NCI-H1694 (cell line): Measurements from ENCODE around the gene MYO18A.
A peak's percentile ranks its signal among the peaks of the same experiment; 100 is the strongest.

Experiments
- DNase-seq: peaks from one replicate; lab custom pipeline; 2025; lab: John Stamatoyannopoulos, UW

The MYO18A gene

DNA sequence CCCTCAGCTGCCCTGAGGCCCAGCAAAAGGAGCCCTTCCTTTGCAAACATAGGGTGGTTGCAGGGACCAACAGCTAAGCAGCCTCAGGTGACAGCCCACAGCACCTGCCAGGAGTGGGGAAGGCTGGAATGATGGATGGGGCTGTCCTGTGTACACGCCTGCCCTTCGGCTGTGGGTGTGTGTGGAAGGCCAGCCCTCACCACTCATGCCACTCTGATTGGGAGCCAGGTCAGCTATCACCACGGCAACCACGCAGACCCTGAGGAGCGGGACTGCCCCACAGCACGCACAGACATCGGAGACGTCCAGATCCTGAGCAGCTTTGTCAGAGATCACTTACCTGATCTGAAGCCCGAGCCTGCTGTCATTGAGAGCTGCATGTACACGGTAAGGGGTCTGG, 125.4 kb downstream of the MYO18A start:
- no peak for DNase-seq

DNA sequence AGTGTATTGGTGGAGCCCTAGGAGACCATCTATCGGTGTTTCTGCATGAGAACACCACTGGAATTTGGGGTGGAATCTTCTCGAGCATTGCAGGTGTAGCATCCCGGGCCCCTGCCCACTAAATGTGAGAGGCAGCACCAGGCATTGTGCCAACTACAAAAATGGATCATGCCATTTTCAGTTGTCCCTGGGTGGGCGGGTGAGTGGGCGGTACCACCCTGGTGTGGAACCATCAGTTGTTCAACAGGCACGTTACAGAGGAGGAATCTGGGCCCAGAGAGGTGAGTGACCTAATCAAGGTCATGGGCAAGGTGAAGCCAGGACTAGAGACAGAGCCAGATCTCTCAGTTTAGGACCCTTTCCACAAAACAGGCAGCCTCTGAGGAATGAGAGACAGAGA, 128.5 kb downstream of the MYO18A start:
- no peak for DNase-seq

DNA sequence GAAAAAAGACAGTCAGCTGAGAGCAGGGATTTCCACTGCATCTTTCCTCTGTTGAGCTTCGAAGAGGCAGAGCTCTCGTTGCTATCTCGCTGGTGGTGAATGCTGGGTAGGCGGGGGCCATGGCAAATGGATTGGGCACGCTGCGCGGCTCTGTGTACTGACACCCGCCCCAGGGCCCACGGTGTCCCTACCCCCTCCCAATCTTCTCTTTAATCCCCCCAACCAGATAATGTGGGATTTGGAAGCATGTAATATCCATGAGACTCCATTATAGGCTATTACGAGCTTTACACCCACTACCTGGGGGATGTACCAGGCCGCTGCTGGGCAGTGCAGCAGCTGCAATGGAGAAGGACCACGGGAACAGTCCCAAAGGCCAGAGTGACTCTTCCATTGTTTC, 129.0 kb downstream of the MYO18A start:
- DNase-seq, result no peak

DNA sequence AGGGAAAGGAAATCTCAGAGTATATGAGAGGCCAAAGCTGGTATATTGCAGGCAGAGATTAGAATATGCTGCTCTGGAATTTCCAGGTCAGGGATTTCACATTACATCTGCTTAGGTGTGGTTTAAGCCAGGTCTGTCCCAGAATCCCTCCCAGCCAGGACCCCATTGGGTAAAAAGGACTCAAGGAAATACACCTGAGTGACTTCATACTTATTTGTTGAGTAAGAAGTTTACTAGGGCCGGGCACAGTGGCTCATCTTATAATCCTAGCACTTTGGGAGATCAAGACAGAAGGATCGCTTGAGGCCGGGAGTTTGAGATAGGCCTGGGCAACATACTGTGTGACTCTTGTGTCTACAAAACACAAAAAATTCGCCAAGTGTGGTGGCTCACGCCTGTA, 130.0 kb downstream of the MYO18A start:
- DNase-seq, result no peak

DNA sequence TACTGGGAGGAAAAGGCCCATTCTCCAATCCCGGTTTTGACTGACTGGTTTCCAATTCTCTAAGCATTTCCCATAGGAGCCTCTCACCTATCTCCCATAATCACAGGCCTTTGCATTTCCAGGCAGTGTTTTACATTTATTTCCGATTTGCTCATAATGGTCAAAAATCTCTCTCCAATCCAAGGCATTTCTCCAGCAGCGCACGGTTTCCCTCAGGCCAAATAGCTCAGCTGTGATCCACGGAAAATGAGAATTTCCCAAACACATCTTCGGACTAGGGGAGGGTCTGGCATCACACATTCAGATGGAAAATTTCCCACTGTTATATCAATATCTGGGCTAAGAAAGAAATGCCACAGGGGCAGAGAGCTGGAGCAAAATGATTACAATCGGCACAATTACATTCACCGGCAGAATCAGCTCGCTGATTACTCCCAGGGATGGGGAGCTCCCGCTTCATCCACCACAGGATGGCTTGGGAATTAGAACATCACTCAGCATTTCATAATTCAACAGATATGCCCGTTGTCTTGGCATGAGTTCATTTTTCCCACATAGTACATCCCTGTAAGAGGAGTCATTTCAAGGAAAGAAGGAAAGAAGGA, 130.6 kb downstream of the MYO18A start:
- no peak for DNase-seq

DNA sequence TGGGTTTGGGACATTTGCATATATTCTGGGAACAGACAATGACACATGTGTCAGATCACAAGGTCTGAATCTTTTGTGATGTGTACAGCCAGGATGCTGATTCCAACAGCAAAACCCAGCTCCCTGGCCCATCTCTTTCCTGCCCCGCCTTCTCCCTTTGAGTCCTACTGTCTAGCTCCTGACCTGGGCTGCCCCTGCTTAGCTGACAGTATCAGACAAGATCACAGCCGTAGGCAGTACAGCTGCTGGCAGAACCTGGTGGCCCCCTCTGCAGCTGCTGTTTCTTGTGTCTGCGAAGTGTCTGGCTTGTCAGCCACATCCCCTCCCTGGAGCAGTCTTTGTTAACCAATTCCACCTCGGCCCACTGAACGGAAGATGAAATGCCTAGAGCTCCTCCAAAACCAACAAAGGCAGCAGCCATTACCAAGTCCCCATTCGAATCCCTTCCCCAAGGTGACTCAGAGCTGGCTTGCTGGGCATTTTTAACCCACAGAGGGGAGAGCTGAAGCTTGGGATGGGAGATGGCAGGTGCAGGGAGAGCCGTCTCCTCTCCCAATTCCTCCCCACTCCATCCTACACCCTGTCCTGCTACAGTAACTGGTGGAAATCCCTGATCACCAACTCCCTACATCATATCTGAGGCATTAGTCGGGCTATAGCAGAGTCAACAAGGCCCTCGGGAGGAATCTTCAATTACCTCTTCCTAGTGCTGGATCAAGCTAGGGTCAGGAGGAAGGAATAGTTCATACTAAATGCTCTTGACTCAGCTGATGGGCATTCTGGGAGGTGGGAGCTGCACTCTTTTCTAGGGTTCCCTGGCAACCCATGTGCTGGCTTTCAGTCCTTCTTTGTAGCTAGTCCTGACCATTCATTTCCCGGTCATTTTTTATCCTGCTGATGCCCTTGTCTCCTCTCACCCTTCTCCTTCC, 131.5 kb downstream of the MYO18A start:
- DNase-seq, result peak; percentile 72

DNA sequence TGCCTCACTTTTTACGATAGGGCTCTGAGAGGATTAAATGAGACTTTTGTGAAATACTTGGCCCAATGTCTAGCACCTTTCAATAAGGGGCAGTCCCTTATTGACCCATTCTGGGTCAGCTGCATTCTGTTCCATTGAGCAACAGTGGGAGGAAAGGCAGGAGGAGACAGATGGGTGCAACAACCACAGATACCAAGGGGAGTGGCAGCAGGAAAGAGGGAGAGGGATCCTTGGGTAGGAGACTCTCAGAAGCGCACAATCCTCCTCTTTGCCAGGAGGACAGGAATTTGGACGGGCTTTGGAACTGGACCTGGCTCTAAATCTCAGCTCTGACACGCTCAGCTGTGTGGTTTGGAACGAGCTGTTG, 133.7 kb downstream of the MYO18A start:
- no peak for DNase-seq

DNA sequence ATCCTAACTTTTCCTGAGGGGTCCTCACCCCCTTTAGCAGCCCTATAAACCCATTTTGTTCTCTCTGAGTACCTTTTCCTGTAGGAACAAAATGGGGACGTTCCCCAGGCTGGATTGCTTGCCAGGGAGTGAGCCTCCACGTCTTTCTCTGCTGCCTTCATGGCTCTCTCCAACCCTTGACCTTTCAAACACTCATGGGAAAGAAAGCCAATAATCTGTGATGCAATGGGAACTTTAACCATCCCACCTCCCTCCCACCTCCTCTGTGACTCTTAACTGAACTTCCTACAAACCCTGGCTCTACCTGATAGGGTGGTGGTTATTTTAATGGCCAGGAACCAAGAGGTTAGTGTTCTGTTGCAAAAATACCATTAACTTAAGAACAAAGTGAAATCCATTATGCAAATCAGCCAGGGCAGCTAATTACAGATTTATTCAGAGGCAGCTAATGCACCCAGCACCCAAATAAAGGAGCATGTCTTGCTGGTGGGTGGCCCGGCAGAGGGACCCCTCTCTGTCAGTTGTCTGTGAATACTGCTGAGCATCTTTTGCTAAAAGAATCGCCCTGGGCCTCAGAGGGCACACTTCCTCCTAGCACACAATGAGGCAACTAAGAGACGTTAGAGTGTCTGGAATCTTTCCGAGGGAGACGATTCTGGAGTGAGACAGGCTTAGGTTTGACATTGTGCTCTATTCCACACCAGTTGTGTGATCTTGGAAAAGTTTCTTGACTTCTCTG, 134.3 kb downstream of the MYO18A start:
- DNase-seq, result no peak

DNA sequence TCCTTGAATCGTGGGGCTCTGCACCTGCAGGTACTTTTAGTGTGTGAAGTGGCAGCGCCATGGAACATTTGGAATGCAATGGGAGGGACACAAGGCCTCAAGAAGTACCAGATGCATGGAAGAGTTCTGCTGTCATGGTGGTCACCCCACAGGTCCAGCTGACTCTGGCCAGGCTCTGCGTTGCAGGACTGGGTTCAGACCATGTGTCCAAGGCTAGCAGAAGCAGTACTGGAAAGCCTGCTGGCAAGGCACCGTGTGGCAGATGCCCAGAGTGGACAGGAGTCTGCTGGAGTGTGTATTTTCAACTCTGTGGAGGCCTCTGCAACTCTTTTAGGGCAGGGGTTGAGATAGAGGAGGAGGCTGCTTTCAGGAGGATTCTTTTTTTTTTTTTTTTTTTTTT, 135.2 kb downstream of the MYO18A start:
- no peak for DNase-seq

DNA sequence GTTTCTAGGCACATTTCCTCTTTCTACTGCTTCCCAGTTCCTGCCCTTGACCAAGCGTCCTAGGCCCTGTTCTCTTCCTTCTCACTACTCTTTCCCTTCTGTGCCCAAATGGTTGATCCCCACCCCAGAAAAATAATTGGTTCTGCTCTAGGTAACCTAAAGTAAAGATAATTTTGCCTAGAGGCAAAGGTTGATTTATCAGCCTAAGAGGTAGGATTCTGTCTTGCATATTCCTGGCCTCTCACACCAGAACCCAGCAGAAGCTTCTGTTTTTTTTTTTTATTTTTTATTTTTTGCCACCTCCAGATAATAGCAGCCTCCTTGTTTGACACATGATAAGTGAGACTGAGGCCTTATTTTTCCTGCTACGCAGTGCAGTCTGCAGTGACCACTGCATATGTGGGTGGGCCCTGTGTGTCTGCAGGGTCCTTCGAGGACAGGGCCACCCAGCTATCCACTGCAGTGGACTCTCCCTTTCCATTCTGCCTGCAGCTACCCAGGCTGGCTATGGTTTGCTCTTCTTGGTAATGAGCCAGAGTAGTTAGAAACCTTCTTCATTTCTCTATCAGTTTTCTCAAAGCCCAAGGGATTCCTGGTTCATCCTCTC, 136.6 kb downstream of the MYO18A start:
- DNase-seq, result no peak

DNA sequence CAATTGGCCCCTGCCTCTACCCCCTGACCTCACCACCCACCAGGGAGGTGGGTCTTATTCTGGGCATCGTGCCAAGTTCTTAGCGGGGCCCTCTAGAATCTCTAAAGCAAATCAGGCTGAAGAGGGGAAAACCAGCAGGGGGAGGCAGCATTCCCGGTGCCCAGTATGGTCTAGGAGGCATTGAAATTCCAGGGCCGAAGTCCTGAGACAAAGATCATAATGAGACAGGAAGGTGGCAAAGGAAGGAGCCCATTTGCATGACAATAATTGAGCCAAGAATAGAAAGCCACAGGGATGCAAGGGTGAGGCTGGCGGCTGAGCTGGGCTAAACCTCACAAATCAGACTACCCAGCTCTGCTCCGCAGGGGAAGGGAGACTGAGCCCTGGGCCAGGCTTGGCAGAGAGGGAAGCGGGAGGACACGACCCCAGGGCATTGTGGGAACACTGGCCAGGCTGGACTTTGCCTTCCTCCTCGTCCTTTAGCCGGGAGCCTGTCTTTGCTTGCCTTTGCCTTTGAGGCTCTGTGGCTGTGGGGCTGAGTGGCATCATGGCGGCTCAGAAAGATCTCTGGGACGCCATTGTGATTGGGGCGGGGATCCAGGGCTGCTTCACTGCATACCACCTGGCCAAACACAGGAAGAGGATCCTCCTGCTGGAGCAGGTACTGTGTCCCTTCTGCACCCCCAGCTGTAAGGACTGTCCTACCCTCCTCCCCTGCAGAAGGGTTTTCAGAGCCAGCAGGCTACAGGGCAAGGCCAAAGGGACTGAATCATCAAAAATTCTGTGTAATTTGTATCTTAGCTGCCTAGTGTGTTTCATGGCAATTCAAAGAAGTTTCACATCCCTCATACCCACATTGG, 137.3 kb downstream of the MYO18A start, which contains the start of gene PIPOX:
TSS of gene PIPOX (plus strand) at position 463 of the 860 bp plus-strand sequence. CDS start at position 548, 85 bp downstream.
- peak; percentile 78 for DNase-seq

DNA sequence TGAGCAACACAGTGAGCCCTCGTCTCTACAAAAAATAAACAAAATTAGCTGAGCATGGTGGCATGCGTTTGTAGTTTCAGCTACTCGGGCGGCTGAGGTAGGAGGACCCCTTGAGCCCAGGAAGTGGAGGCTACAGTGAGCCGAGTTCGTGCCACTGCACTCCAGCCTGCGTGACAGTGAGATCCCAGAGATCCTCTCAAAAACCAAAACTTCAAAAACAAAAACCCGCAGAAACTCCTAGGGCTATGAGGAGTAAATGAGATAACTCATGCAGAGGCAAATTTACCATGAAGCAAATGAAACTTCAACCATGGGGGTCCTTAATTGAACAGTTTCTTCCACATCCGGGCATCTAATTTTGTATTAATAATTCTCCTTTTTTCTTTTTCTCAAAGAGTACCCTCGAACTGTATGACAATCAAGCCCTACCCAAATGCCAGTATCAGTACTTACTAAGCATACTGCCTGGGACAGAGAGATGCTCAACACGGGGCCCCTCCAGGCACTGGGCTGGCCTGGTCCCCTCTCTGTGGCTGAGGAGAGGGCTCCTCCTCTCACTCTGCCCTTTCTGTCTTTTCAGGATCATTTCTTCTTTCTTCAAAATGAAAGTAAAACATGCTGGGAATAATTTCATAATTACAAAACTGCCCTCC, 138.0 kb downstream of the MYO18A start:
- DNase-seq, result no peak

DNA sequence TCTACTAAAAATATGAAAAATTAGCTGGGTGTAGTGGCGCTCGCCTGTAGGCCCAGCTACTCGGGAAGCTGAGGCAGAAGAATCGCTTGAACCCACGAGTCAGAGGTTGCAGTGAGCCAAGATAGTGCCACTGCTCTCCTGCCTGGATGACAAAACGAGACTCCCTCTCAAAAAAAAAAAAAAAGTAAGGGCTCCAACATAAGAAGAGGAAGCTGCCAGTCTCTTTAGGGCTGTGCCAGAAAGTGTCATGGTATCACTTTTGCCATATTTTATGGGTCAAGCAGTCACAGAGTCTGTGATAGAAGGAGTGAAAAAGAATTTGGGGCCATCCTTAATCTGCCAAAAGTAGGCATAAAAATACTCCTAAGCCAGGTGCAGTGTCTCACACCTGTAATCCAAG, 138.6 kb downstream of the MYO18A start:
- no peak for DNase-seq

DNA sequence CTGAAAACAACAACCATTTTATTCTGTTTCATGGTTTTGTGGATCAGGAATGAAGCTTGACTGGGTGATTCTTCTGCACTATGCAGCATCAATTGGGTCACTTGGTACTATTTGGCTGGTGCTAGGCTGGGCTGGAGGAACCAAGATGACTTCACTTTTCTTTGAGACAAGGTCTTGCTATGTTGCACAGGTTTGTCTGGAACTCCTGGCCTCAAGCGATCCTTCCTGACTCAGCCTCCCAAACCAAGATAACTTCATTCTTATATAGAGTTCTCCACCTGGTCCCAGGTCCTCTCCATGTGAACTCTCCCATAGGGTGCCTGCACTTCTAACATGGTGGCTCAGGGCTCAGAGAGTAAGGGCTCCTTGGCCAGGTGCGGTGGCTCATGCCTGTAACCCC, 139.1 kb downstream of the MYO18A start:
- DNase-seq, result no peak

DNA sequence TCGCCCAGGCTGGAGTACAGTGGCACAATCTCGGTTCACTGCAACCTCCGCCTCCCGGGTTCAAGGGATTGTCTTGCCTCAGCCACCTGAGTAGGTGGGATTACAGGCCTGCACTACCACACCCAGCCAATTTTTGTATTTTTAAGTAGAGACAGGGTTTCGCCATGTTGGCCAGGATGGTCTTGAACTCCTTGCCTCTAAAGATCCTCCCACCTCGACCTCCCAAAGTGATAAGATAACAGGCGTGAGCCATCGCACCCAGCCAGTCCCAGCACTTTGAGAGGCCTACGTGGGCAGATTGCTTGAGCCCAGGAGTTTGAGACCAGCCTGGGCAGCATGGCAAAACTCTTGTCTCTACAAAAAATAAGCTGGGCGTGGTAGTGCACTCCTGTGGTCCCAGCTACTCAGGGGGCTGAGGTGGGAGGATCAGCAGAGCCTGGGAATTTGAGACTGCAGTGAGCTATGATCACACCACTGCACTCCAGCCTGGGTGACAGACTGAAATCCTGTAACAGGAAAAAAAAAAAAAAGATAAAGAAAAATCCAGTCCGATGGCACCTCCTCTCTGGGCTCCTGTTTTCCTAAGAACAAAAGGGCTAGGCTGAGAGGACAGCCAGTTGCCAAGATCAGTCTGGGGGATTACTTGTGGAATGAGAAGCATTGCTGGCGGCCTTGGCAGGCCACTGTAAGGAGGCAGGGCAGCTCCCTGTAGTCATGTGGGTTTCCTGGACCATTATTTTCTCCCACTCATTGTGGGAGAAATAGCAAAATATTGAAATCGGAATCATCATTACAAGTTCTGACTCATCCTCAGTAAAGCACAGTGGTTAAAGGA, 140.2 kb downstream of the MYO18A start:
- DNase-seq, result no peak

DNA sequence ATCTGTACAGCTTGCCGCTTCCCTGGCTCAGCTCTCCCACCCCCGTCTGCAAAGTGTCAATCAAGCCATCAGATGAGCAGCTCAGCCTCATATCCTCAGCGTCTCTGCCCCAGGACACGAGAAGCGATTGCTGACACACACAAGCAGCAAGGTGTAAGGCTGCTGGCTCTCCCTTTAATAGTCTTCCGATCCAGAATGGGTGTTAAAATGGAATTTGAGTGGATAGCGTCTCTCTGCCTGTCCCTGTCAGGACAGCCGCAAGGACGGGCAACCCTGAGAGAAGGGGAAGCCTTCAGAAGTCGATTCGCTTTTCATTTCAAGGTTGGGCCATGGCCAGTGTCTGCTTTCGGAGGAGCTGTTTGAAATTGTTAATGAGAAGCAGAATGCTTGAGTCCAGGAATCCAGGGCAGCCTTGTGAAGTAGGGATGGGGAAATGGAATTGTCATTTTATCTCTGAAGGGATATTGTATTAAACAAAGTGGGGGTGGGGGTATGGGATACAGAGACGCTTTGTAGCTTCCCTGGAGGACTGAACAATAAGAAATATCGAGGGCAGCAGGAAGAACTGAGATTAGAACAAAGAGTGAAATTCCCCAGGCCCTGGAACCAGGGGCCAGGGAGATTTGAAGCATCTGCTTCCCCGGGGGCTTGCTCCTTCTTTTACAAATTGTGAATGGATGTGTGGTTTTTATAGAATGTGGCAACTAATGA, 142.0 kb downstream of the MYO18A start:
- no peak for DNase-seq

DNA sequence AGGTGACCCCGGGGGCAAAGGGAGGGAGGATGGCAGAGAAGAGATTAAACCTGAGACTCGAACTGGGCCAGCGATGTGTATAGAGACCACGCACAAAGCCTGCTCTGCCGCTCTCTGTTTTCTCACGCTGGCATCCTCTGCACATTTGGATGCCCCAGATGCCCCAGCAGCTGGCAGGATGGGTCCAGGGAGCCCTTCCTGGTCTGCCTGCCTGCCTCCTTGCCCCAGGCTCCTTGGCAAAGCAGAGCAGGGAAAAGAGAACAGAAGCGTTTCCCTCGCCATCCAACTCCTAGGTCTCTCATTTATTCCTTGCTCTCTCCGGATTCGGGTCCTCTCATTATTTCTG, 142.5 kb downstream of the MYO18A start:
- DNase-seq, result peak; percentile 34

DNA sequence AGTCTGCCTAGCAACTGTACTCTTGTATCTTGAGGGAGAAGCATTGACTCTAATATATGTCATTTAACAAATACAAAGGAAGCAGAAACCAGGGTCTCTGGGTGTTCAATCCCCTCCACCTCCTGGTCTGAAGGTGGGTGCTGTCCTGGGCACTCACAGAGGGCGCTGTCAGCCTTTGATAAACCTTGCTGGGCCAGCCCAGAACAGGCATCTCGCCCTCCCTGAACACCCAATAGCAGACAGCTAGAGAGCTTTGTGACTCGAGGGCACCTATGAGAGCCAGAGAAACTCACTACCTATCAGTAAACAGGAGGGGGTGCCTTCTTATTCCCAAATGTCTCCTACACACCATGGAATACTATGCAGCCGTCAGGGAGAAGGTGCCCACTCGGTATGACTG, 143.6 kb downstream of the MYO18A start:
- no peak for DNase-seq

DNA sequence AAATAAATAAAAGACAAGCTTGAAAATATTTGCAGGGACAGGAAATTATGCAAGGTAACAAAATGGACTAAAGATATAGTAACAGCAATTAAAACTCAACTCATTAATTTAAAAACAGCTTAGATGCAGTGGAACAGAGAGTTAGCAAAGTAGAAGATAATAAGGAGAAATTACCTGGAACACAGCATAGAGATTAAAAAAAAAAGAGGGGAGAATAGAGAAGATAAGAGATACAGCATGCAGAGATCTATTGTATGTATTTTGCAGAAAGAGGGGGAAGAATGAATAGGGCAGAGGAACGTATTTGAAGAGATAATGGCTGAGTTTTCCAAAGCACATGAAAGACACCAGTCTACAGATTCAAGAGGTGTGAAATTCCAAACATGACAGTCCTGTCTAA, 145.7 kb downstream of the MYO18A start:
- DNase-seq, result no peak

DNA sequence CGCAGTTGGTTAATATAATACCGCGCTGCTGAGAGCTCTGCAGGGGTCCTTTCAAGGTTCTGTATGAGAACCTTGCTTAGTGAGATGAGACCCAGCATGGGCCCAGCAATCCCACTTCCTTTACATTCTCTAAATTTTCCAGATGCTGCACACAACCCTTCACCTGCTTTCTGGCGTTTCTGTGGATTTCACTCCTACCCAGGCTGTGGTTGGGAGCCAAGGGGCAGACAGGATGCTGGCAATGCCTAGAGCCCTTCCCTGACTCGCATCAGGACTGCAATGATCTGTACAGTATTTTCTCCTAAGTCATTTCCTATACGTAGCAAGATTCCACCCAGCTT, 147.4 kb downstream of the MYO18A start:
- no peak for DNase-seq
